Measurements from ENCODE around the gene NATD1. TPM values are rescaled to one million over a fixed set of nuclear protein-coding genes. Genes with fewer than 3 reads are reported as not detected.

The NATD1 gene
- total and polyA plus RNA-seq, 9 of the 15 experiments (the other 6 are each of a cell fraction or from before 2014, with no cell fraction given) = 0.24 to 5.4 (median 1.6) TPM

DNA sequence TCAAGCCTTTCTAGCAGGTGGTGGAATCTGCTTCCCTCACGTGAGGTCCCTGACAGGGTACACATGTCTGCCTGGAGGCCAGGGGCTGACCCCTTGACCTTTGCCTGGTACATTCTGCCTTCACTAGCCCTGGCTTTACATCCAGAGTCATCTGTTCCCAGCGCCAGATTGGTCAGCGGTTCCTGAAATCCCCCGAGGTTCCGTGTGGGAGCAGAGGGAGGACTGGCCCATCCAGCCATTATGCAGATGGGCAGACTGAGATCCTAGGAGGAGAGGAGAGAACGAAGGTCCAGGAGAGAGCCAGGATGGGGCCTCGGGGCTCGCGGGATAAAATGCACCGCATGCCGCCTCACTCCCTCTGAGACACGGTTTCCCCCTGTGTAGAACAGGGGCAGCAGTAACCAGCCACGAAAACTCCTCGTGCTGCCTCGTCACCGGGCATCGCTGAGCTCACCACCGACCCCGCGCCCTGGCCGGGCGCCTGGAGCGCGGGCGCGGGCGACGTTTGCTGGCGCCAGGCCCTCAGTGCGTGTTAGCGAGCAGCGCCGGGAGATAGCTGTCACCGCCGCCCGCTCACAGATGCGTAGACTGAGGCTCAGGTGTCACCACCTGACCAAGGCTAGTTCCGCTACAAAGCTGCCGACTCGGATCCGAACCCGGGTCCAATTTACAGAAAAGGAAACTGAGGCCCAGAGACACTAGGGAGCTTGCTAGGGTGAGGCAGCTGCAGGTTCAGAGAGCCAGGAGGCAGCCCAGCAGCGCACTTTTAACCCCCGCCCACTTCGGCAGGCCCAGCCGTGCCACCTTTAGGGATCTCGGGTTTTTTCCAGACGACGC lies 30.5 kb upstream of the NATD1 start (continued):
- TF ChIP-seq, protein P1, sequence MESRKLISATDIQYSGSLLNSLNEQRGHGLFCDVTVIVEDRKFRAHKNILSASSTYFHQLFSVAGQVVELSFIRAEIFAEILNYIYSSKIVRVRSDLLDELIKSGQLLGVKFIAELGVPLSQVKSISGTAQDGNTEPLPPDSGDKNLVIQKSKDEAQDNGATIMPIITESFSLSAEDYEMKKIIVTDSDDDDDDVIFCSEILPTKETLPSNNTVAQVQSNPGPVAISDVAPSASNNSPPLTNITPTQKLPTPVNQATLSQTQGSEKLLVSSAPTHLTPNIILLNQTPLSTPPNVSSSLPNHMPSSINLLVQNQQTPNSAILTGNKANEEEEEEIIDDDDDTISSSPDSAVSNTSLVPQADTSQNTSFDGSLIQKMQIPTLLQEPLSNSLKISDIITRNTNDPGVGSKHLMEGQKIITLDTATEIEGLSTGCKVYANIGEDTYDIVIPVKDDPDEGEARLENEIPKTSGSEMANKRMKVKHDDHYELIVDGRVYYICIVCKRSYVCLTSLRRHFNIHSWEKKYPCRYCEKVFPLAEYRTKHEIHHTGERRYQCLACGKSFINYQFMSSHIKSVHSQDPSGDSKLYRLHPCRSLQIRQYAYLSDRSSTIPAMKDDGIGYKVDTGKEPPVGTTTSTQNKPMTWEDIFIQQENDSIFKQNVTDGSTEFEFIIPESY (CRISPR knock-in tag; IDR thresholded peaks at IDR 0.05) = peak; percentile 59

DNA sequence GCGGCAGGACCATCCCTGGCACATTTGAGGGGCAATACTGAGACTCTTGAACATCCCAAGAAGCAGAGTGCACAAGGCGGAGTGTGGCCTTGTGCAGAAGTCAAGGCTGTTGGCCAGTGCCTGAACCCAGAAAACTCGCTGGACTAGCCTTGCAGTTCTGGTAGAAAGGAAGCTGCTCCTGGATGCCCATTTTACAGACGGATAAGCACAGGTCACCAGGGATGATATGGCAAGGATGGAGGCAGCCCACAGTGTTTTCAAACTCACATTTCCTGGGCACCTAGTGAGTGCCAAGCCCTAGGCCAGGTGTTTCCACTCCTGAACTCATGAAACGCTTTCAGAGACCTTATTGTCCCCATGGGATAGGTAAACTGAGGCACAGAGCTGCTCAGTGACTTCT lies 29.6 kb upstream of the NATD1 start:
- Histone ChIP-seq H3K36me3 (ENCODE audit: control insufficient read depth, insufficient read depth, low read length) (no peaks in the 10 kb centered on the region), H3K27ac (ENCODE audit: extremely low read depth, low read depth, low read length) (no peak overlapping the region), H3K9ac (ENCODE audit: insufficient read depth in 1 of 2, low read depth in 2 of 2, low read length in 2 of 2) (no peak overlapping the region), H4K20me1 (replicated peaks; ENCODE audit: control insufficient read depth, insufficient read depth, low read length) (no peaks in the 10 kb centered on the region; the same call in 1 of the 2 replicates), H3K9me1 (ENCODE audit: control insufficient read depth, insufficient read depth, low read length) (no peaks in the 10 kb centered on the region), H3K9me3 (replicated peaks; ENCODE audit: control insufficient read depth, insufficient read depth, low read depth, low read length) (no peaks in the 10 kb centered on the region), H3K79me2 (ENCODE audit: control insufficient read depth, insufficient read depth, low read length) (peaks cover 32% of the 10 kb centered on the region), H3K4me2 (ENCODE audit: insufficient read depth, low read length) (no peak overlapping the region), H3K27me3 (ENCODE audit: control insufficient read depth in 2 of 2, insufficient read depth in 2 of 2, low read length in 2 of 2) (no peaks in the 10 kb centered on the region), H3K4me3 (no peak overlapping the region), H2AFZ (ENCODE audit: low read depth, low read length) (no peak overlapping the region), H3K4me1 (replicated peaks in 1 of 2; ENCODE audit: control insufficient read depth in 2 of 2, insufficient read depth in 2 of 2, low read length in 2 of 2) (peaks cover 14 to 47% of the 10 kb centered on the region in 2 experiments; a peak in 4 of 5 replicates)
- BruUV-seq (replicated peaks) = no TSS peak
- in situ Hi-C loops (cut with MboI) (loop anchor here (25.0 kb wide), 1 partner anchor 779 kb away; no protein-coding TSS in a partner anchor), intact Hi-C loops (cut with micrococcal nuclease) (loop anchor here (5.0 kb wide), 1 partner anchor 169 kb away; no protein-coding TSS in a partner anchor)
- 30% methylated on average over 5 of the region's 5 CpGs for WGBS (ENCODE audit: insufficient coverage, low coverage, missing lambda C conversion rate)
- FAIRE-seq (no peak), DNase-seq (ENCODE audit: extremely low read depth in 1 of 4, low spot score in 3 of 4) (no peak), ATAC-seq (no peak)
- POLR2A ChIA-PET = interaction anchor here (0.6 kb wide), 1 partner anchor 168 kb away, joined by 3 read pairs; no protein-coding TSS in a partner anchor
- CTCF ChIA-PET (ENCODE audit: low intra/inter-chr PET ratio) = no interaction called here
- TF ChIP-seq ZNF75A (CRISPR knock-in tag; IDR thresholded peaks at IDR 0.05) (no peak), ZNF165 (CRISPR knock-in tag; IDR thresholded peaks at IDR 0.05; ENCODE audit: borderline replicate concordance) (no peak), DIDO1 (tag; IDR thresholded peaks at IDR 0.05; ENCODE audit: low read depth) (no peak), PHB2 (IDR thresholded peaks at IDR 0.05; ENCODE audit: low read depth) (no peak), EWSR1 (IDR thresholded peaks at IDR 0.05; ENCODE audit: borderline replicate concordance, low read depth, partially characterized antibody) (no peak), ZNF212 (CRISPR knock-in tag; IDR thresholded peaks at IDR 0.05) (no peak), TAF9B (IDR thresholded peaks at IDR 0.05; ENCODE audit: partially characterized antibody) (no peak)
- TF ChIP-seq, protein P2, sequence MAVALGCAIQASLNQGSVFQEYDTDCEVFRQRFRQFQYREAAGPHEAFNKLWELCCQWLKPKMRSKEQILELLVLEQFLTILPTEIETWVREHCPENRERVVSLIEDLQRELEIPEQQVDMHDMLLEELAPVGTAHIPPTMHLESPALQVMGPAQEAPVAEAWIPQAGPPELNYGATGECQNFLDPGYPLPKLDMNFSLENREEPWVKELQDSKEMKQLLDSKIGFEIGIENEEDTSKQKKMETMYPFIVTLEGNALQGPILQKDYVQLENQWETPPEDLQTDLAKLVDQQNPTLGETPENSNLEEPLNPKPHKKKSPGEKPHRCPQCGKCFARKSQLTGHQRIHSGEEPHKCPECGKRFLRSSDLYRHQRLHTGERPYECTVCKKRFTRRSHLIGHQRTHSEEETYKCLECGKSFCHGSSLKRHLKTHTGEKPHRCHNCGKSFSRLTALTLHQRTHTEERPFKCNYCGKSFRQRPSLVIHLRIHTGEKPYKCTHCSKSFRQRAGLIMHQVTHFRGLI (CRISPR knock-in tag; IDR thresholded peaks at IDR 0.05) = no peak
- TF ChIP-seq, protein P3, sequence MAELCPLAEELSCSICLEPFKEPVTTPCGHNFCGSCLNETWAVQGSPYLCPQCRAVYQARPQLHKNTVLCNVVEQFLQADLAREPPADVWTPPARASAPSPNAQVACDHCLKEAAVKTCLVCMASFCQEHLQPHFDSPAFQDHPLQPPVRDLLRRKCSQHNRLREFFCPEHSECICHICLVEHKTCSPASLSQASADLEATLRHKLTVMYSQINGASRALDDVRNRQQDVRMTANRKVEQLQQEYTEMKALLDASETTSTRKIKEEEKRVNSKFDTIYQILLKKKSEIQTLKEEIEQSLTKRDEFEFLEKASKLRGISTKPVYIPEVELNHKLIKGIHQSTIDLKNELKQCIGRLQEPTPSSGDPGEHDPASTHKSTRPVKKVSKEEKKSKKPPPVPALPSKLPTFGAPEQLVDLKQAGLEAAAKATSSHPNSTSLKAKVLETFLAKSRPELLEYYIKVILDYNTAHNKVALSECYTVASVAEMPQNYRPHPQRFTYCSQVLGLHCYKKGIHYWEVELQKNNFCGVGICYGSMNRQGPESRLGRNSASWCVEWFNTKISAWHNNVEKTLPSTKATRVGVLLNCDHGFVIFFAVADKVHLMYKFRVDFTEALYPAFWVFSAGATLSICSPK (IDR thresholded peaks at IDR 0.05; ENCODE audit: borderline replicate concordance) = no peak
- TF ChIP-seq, protein P4, sequence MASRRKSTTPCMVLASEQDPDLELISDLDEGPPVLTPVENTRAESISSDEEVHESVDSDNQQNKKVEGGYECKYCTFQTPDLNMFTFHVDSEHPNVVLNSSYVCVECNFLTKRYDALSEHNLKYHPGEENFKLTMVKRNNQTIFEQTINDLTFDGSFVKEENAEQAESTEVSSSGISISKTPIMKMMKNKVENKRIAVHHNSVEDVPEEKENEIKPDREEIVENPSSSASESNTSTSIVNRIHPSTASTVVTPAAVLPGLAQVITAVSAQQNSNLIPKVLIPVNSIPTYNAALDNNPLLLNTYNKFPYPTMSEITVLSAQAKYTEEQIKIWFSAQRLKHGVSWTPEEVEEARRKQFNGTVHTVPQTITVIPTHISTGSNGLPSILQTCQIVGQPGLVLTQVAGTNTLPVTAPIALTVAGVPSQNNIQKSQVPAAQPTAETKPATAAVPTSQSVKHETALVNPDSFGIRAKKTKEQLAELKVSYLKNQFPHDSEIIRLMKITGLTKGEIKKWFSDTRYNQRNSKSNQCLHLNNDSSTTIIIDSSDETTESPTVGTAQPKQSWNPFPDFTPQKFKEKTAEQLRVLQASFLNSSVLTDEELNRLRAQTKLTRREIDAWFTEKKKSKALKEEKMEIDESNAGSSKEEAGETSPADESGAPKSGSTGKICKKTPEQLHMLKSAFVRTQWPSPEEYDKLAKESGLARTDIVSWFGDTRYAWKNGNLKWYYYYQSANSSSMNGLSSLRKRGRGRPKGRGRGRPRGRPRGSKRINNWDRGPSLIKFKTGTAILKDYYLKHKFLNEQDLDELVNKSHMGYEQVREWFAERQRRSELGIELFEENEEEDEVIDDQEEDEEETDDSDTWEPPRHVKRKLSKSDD (conservative IDR thresholded peaks at IDR 0.05; ENCODE audit: low read length) = no peak

Data from K562 (cell line).